B cell (primary cell): ENCODE data around the gene CSRP3.

Experiments used
- CTCF ChIP-seq: fragments of 200-600 bp; IDR thresholded peaks from one replicate; pipeline ENCODE4 v1.8.0; 2022; ENCODE audit warnings: antibody characterized with exemption, mild to moderate bottlenecking
- EZH2 ChIP-seq: IDR thresholded peaks from 2 replicates; pipeline ENCODE4 v1.6.1; 2012; ENCODE audit warnings: borderline replicate concordance, low read depth, mild to moderate bottlenecking, moderate library complexity, low read length; ENCODE audit not compliant: insufficient read depth, poor library complexity, severe bottlenecking

DNA sequence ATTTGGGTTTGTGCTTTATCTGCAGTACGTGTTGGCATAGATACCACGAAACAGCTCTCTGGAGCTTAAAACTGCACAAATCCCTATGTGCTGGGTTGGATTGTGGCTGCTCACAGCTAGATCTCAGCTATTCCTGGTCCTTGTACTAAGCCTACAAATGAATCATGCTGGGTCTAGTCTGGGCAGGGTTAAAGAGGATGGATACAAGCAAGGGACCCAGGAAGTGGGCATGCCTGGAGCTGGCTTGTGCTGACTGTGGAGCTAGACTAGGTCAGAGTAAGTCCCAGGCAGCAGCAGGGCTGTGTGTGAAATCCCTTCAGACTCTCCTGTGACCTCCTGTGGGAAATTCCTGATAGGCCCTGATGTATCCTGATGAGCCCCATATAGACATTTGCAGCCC lies 42.8 kb upstream of the CSRP3 start:
- TF ChIP-seq CTCF = no peak
- TF ChIP-seq EZH2 = no peak
